ENCODE results near the gene TPT1. TPM values are rescaled to one million over a fixed set of nuclear protein-coding genes. Genes with fewer than 3 reads are reported as not detected.

TPT1 gene
- total and polyA plus RNA-seq, 4 donors = 2,791 to 8,629 (median 4,381) TPM

GRCh38 chr13:45339399-45339798 is 1.6 kb downstream of the TPT1 start:
- peaks cover 4 to 49% (median 23%) of the 10 kb centered on the region in 5 donors for H3K4me1 ChIP-seq (ENCODE audit: control insufficient read depth in 5 of 5, insufficient read depth in 5 of 5, low read length in 5 of 5)
- H3K9me3 ChIP-seq (ENCODE audit: control insufficient read depth in 4 of 4, insufficient read depth in 3 of 4, low read length in 3 of 4) = no peaks in the 10 kb centered on the region
- ATAC-seq (ENCODE audit: insufficient read depth, low FRiP score) (no peak), DNase-seq (no peak)
- H3K36me3 ChIP-seq (ENCODE audit: control insufficient read depth in 4 of 4, insufficient read depth in 4 of 4, low read length in 4 of 4) = peaks cover 25 to 45% (median 41%) of the 10 kb centered on the region in 4 donors
- H3K27ac ChIP-seq (ENCODE audit: low read depth in 1 of 2, low read length in 1 of 2) = no peak overlapping the region
- TF ChIP-seq, protein P1, sequence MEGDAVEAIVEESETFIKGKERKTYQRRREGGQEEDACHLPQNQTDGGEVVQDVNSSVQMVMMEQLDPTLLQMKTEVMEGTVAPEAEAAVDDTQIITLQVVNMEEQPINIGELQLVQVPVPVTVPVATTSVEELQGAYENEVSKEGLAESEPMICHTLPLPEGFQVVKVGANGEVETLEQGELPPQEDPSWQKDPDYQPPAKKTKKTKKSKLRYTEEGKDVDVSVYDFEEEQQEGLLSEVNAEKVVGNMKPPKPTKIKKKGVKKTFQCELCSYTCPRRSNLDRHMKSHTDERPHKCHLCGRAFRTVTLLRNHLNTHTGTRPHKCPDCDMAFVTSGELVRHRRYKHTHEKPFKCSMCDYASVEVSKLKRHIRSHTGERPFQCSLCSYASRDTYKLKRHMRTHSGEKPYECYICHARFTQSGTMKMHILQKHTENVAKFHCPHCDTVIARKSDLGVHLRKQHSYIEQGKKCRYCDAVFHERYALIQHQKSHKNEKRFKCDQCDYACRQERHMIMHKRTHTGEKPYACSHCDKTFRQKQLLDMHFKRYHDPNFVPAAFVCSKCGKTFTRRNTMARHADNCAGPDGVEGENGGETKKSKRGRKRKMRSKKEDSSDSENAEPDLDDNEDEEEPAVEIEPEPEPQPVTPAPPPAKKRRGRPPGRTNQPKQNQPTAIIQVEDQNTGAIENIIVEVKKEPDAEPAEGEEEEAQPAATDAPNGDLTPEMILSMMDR (IDR thresholded peaks at IDR 0.05; ENCODE audit: control extremely low read depth, extremely low read depth) = no peak
- no peak overlapping the region for H3K4me3 ChIP-seq
- H3K9ac ChIP-seq (ENCODE audit: insufficient read depth in 1 of 2, low read length in 2 of 2) = peak overlapping the region; percentile 76 to 98
- H3K27me3 ChIP-seq (ENCODE audit: control insufficient read depth in 3 of 3, insufficient read depth in 3 of 3, low read length in 2 of 3) = no peaks in the 10 kb centered on the region

DNA sequence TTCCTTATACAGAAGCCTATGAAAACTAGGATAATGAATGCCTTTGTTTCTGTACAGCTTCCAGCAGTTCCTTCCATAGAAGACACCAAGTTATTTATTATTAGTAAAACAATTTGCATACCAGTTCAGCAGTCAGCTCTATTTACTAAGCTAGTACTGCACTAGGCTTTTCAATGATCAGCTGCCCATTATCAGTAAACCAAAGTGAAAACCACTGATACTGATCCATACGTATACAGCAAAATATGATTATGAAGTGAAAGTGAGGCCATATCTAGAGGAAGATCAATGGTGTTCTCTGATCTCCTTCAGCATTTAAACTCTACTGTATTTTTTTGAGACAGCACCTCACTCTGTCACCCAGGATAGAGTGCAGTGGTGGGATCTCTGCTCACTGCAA is 3.2 kb downstream of the TPT1 start:
- Histone ChIP-seq H3K27ac (ENCODE audit: low read depth in 1 of 2, low read length in 1 of 2) (no peak overlapping the region), H3K4me1 (ENCODE audit: control insufficient read depth in 5 of 5, insufficient read depth in 5 of 5, low read length in 5 of 5) (peaks cover 4 to 58% (median 23%) of the 10 kb centered on the region in 5 donors), H3K9me3 (ENCODE audit: control insufficient read depth in 4 of 4, insufficient read depth in 3 of 4, low read length in 3 of 4) (no peaks in the 10 kb centered on the region), H3K27me3 (ENCODE audit: control insufficient read depth in 3 of 3, insufficient read depth in 3 of 3, low read length in 2 of 3) (no peaks in the 10 kb centered on the region), H3K9ac (ENCODE audit: insufficient read depth in 1 of 2, low read length in 2 of 2) (no peak overlapping the region), H3K4me3 (no peak overlapping the region), H3K36me3 (ENCODE audit: control insufficient read depth in 4 of 4, insufficient read depth in 4 of 4, low read length in 4 of 4) (peaks cover 25 to 45% (median 43%) of the 10 kb centered on the region in 4 donors)
- whole genome bisulfite sequencing, 2 donors = 73 to 83% methylated on average over 1 of the region's 1 CpG
- DNase-seq (no peak), ATAC-seq (ENCODE audit: insufficient read depth, low FRiP score) (no peak)
- TF ChIP-seq, protein P1 (IDR thresholded peaks at IDR 0.05; ENCODE audit: control extremely low read depth, extremely low read depth) = no peak

GRCh38 chr13:45337395-45337794 is 3.6 kb downstream of the TPT1 start:
- H3K4me3 ChIP-seq = no peak overlapping the region
- H3K4me1 ChIP-seq (ENCODE audit: control insufficient read depth in 5 of 5, insufficient read depth in 5 of 5, low read length in 5 of 5) = peaks cover 4 to 59% (median 23%) of the 10 kb centered on the region in 5 donors
- H3K9me3 ChIP-seq (ENCODE audit: control insufficient read depth in 4 of 4, insufficient read depth in 3 of 4, low read length in 3 of 4) = no peaks in the 10 kb centered on the region
- ATAC-seq (ENCODE audit: insufficient read depth, low FRiP score) = no peak
- no peak overlapping the region for H3K9ac ChIP-seq (ENCODE audit: insufficient read depth in 1 of 2, low read length in 2 of 2)
- WGBS, 2 donors = 88 to 94% methylated on average over 3 of the region's 3 CpGs
- no peak for DNase-seq
- peaks cover 25 to 45% (median 43%) of the 10 kb centered on the region in 4 donors for H3K36me3 ChIP-seq (ENCODE audit: control insufficient read depth in 4 of 4, insufficient read depth in 4 of 4, low read length in 4 of 4)
- H3K27me3 ChIP-seq (ENCODE audit: control insufficient read depth in 3 of 3, insufficient read depth in 3 of 3, low read length in 2 of 3) = no peaks in the 10 kb centered on the region
- TF ChIP-seq, protein P1 (IDR thresholded peaks at IDR 0.05; ENCODE audit: control extremely low read depth, extremely low read depth) = no peak
- no peak overlapping the region for H3K27ac ChIP-seq (ENCODE audit: low read depth in 1 of 2, low read length in 1 of 2)

Measured in lung (tissue), 12 donors.